Activated naive CD8-positive, alpha-beta T cell treated with anti-CD3 and anti-CD28 coated beads for 36 hours (primary cell): Measurements from ENCODE around the gene FCGR1A. TPM values are rescaled to one million over a fixed set of nuclear protein-coding genes. Genes with fewer than 3 reads are reported as not detected.
"Not testable (repeated sequence)": the region's sequence is repeated elsewhere in the genome, so short reads cannot be mapped to it uniquely, and the experiment has no call there.

ENCODE experiments used
- DNase-seq: peaks from one replicate; pipeline ENCODE4 v3.0.0; 2021
- H3K27ac Mint-ChIP-seq: one replicate; pipeline ENCODE4 v1.8.0; 2022; ENCODE audit warnings: mild to moderate bottlenecking, moderate library complexity, mixed read lengths
- H3K27me3 Mint-ChIP-seq: one replicate; pipeline ENCODE4 v1.8.0; 2022; ENCODE audit warnings: mild to moderate bottlenecking, mixed read lengths
- H3K36me3 Mint-ChIP-seq: one replicate; pipeline ENCODE4 v1.8.0; 2021; ENCODE audit warnings: mild to moderate bottlenecking, mixed read lengths
- H3K4me1 Mint-ChIP-seq: one replicate; pipeline ENCODE4 v1.8.0; 2021; ENCODE audit warnings: mixed read lengths
- H3K4me3 Mint-ChIP-seq: one replicate; pipeline ENCODE4 v1.8.0; 2022; ENCODE audit warnings: mild to moderate bottlenecking, moderate library complexity, mixed read lengths
- H3K9me3 Mint-ChIP-seq: one replicate; pipeline ENCODE4 v1.8.0; 2022; ENCODE audit warnings: mixed read lengths
- total RNA-seq, 2 experiments: library from RNA; stranded (reverse); gene quantifications; one replicate each; pipeline ENCODE4 v1.2.3, GENCODE V29; 2021

FCGR1A gene
- total RNA-seq, 2 experiments from 2014 or later: not detected

DNA sequence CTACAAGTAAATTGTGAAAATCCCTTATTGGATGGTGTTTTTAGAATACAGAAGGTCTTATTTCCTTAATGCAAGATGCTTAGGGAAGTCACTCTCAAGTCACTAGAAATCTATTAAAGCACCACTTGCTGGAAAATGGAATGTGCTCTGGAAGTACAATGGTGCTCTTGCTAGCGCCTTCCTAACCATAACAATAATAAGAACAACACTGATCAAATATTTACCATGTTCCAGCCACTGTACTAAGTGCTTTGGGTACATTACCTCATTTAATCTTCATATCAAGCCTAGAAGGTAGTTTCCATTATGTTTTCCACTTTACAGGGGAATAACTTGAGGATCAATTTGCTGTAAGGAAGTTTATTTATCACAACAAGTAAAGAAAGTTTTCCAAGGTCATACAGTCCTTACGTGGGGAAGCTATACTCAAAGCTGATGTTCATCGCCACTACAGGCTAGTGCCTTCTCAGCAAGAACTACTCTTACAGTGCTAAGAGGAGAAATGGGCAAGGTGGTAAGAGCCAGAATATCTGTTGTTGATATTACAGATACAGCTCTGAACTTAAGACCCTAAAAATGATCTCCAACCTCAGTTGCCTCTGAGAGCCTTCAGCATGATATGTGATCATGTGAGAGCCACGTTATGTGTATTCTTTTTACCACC, 22.1 kb downstream of the FCGR1A start:
- DNase-seq, H3K27me3 Mint-ChIP-seq, H3K9me3 Mint-ChIP-seq, H3K36me3 Mint-ChIP-seq, H3K27ac Mint-ChIP-seq, H3K4me3 Mint-ChIP-seq, H3K4me1 Mint-ChIP-seq: not testable (repeated sequence)

DNA sequence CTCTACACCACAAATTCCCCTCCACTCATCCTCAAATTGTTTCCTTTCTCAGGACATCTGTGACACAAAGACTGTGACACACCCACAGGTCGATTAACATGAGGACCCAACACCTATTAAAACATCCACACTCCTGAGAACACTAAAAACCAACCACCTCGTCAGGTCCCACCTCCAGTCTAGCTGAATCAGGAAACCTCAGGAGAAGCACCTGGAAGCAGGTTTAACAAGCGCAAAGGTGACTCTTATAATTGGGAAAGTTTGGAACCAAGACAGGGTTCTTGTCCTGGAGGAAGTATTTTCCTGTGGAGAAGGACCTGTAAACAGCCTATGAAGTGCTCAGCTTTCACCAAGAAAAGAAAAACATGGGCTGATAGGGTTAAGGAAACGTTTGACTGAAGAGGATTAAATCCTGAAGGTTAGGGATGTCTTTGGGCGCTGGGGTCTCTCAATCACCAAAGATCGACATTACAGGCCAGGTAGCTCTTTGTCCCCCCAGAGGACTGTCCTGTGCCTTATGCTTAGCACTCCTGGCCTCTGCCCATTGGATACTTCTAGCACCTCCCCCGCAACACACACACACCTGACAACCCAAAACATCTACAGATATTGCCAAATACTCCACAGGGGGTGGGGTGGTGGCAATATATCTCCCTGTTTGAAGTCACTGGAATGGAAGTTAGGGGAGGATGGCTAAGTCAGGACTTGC, 28.4 kb downstream of the FCGR1A start:
- Mint-ChIP-seq H3K4me3 (peak overlapping the region; percentile 55), H3K27ac (peak overlapping the region; percentile 45)
- H3K27me3 Mint-ChIP-seq, H3K36me3 Mint-ChIP-seq, H3K4me1 Mint-ChIP-seq, H3K9me3 Mint-ChIP-seq: not testable (repeated sequence)
- peak; percentile 26 for DNase-seq

DNA sequence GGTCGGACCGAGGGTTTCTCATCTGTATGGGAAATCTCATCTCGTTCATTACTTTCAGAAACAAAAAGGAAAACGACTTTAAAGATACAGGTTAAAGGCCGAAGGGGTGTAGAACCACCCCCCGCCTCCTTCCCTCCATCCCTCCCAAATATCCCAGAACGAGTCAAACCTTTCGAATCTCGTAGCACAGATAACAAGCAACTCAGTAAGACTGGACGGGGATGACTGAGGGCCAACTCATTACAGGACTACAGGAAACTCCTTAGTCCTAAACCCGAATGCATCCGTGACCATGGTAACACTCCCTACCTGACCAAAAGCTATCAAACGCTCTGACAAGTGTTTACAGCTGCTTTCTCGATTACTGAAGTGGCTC, 29.0 kb downstream of the FCGR1A start:
- not testable (repeated sequence) for H3K4me1 Mint-ChIP-seq, H3K36me3 Mint-ChIP-seq, H3K27me3 Mint-ChIP-seq, H3K9me3 Mint-ChIP-seq
- peak overlapping the region; percentile 97 for H3K27ac Mint-ChIP-seq
- DNase-seq: peak; percentile 40
- H3K4me3 Mint-ChIP-seq: peak overlapping the region; percentile 84

DNA sequence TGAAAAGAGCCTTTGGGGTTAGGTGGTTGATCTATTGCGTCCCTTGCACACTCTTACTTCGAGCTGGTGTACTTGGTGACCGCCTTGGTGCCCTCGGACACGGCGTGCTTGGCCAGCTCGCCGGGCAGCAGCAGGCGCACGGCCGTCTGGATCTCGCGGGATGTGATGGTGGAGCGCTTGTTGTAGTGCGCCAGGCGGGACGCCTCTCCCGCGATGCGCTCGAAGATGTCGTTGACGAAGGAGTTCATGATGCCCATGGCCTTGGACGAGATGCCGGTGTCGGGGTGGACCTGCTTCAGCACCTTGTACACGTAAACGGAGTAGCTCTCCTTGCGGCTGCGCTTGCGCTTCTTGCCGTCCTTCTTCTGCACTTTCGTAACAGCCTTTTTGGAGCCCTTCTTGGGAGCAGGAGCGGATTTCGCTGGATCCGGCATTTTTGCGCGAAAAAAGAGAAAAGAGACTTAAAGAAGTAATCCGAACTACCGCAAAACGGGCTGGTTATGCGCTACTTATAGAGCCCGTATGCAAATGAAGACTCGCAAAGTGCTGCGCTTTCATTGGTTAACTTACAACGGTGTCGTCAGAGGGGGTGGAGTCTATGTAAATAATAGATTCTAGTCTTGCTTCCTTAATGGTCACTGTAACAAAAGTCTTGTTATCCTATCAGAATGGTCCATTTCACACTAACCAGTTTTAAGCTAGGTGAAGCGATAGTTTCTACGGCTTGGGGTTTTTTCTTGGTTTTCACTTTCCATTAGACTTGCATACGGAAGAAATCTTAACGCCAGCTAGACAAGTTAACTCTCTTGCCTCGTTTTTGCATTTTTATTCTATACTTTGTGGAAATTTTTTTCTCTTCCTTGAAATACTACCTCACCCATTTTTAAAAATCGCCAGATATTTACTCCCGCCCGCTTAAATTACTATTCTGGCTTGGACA, 29.7 kb downstream of the FCGR1A start:
- H3K27me3 Mint-ChIP-seq, H3K9me3 Mint-ChIP-seq, H3K4me1 Mint-ChIP-seq, H3K36me3 Mint-ChIP-seq: not testable (repeated sequence)
- Mint-ChIP-seq H3K27ac (peak overlapping the region; percentile 97), H3K4me3 (peak overlapping the region; percentile 84)
- DNase-seq: peak; percentile 73

DNA sequence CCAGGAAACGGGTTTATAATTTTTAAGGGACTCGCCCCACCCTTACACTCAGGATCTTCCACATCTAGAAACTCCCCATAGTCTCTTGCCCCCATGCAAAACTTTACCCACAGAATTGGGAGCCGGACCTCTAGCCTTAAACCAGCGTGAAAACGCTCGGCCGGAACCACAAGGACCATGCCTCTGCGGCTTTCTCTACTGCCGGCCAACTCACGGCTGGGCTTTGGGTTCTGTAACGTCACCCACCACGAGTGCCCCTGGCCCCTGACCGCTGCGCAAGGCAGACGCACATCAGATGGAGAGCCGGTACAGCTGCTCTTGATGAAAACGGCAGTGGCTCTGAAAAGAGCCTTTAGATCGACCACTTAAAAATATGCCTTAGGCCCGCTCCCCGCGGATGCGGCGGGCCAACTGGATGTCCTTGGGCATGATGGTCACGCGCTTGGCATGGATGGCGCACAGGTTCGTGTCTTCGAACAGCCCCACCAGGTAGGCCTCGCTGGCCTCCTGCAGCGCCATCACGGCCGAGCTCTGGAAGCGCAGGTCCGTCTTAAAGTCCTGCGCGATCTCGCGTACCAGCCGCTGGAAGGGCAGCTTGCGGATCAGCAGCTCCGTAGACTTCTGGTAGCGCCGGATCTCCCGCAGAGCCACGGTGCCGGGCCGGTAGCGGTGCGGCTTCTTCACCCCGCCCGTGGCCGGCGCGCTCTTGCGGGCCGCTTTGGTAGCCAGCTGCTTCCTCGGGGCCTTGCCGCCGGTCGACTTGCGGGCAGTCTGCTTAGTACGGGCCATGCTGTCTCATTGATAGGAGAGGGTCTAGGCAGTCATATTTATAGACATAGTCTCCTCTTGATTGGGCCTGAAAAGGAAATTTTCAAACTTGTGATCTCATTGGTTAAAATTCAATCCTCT, 30.7 kb downstream of the FCGR1A start:
- H3K4me3 Mint-ChIP-seq: peak overlapping the region; percentile 84
- H3K36me3 Mint-ChIP-seq, H3K9me3 Mint-ChIP-seq, H3K27me3 Mint-ChIP-seq, H3K4me1 Mint-ChIP-seq: not testable (repeated sequence)
- H3K27ac Mint-ChIP-seq: peak overlapping the region; percentile 97
- DNase-seq: peak; percentile 71

DNA sequence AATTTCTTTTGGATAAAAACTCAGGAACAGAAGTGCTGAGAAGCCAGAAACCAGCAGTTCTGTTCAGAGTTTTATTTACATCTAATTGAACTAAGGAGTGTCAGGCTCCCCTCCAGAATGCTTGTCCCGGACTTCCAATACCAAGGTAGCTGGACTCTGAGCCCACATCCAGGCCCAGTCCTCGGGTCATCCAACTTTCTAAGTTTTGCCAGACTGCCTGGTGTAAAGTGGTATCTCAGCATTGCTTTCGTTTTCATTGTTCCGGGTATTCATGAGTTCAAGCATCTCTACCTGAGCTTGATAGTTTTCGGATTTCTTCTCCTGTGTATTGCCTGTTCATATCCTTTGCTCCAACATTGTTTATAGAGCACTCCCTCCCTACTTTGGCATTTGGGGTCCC, 37.9 kb downstream of the FCGR1A start:
- H3K4me3 Mint-ChIP-seq, H3K27ac Mint-ChIP-seq, H3K27me3 Mint-ChIP-seq, H3K4me1 Mint-ChIP-seq, H3K9me3 Mint-ChIP-seq, H3K36me3 Mint-ChIP-seq, DNase-seq: not testable (repeated sequence)

DNA sequence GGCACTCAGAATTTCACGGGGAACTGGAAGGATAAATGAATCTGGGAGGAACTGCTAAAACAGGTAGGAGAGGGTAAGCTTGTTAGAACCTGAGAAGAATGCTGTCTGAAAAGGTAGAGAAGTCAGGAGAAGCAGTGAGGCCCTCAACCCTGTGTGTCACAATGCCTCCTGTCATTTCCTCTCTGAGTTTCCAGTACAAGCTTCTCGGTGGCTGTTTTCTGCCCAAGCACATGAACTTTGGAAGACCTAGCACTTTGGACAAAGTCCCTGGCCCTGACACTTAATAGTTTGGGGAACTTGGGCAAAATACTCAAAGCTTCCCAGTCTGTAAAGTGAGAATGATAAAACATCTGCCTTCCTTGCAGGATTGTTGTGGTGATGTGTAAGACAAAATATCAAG, 44.1 kb downstream of the FCGR1A start:
- H3K27ac Mint-ChIP-seq, H3K4me3 Mint-ChIP-seq, H3K27me3 Mint-ChIP-seq, H3K36me3 Mint-ChIP-seq, H3K4me1 Mint-ChIP-seq, DNase-seq, H3K9me3 Mint-ChIP-seq: not testable (repeated sequence)

DNA sequence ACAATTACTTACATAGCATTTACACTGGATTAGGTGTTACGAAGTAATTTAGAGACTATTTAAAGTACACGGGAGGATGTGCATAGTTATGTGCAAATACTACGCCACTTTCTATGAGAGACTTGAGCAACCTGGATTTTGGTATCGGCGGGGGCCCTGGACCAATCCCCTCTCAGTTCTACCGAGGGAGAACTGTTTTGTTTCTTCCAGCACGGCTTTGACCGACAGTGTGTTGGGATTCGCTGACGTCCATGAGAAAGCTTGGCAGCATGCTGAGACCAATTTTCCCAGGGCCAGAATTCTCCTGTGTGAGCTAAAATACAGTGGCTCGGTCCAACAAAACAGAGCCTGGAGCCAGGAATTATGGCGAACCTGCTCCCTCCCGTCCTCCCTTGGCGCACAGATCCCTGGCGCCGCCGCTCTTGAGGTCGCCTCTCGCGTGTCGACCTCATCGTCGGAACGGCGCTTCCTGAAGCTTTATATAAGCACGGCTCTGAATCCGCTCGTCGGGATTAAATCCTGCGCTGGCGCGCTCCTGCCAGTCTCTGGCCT, 49.3 kb downstream of the FCGR1A start:
- not testable (repeated sequence) for H3K36me3 Mint-ChIP-seq, H3K4me1 Mint-ChIP-seq

DNA sequence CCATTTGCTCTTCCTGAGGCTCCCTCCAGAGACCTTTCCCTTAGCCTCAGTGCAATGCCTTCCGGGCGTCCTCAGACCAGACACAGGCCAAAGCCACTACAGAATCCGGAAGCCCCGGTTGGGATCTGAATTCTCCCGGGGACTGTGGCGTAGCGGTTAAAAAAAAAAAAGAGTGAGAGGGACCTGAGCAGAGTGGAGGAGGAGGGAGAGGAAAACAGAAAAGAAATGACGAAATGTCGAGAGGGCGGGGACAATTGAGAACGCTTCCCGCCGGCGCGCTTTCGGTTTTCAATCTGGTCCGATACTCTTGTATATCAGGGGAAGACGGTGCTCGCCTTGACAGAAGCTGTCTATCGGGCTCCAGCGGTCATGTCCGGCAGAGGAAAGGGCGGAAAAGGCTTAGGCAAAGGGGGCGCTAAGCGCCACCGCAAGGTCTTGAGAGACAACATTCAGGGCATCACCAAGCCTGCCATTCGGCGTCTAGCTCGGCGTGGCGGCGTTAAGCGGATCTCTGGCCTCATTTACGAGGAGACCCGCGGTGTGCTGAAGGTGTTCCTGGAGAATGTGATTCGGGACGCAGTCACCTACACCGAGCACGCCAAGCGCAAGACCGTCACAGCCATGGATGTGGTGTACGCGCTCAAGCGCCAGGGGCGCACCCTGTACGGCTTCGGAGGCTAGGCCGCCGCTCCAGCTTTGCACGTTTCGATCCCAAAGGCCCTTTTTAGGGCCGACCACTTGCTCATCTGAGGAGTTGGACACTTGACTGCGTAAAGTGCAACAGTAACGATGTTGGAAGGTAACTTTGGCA, 50.0 kb downstream of the FCGR1A start:
- not testable (repeated sequence) for H3K27me3 Mint-ChIP-seq, H3K27ac Mint-ChIP-seq, H3K4me3 Mint-ChIP-seq, H3K36me3 Mint-ChIP-seq, H3K4me1 Mint-ChIP-seq, DNase-seq, H3K9me3 Mint-ChIP-seq

More for the DNA sequence above, 49.3 kb downstream of the FCGR1A start:
- not testable (repeated sequence) for H3K27me3 Mint-ChIP-seq, H3K4me3 Mint-ChIP-seq, DNase-seq, H3K9me3 Mint-ChIP-seq, H3K27ac Mint-ChIP-seq

DNA sequence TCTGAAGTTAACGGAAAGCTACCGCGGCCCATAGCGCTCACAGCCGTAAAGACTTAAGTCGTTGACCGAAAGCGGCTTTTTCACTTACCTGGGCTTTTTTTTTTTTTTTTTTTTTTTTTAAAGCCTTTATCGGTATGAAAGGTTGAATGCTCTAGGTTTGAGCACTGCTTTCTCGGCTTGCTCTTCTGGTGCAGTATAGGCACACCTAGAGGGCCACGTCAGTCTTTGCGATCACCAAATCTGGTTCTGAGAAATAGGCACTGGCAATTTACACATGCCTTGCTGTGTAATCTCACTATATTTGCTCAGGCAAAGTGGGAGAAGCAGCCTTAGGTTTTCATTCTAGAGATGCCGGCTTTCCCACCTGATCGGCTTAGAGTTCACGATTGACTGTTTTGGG, 50.6 kb downstream of the FCGR1A start:
- H3K27ac Mint-ChIP-seq, H3K4me1 Mint-ChIP-seq, H3K36me3 Mint-ChIP-seq, H3K4me3 Mint-ChIP-seq, H3K27me3 Mint-ChIP-seq, DNase-seq, H3K9me3 Mint-ChIP-seq: not testable (repeated sequence)

DNA sequence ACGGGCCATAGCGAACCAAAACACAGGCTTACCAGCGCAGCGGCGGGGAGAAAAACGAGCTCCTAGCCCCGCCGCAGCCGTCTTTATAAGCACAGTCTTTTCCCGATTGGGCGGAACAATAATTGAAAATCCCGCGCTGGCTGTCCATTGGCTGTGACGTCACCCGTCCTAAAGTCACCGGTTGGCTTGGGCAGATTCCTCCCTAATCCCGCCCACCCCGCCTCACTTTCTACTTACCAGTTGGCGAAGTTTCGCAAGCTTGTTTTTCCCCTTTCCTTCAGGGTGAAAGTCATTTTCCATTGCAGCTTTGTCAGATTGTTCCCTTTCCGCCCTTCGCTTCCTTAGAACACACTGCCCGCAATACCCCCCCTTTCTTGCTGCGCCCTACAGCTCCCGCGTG, 58.7 kb downstream of the FCGR1A start:
- Mint-ChIP-seq H3K4me1 (peaks cover 20% of the 10 kb centered on the region), H3K36me3 (peaks cover 13% of the 10 kb centered on the region)
- H3K27ac Mint-ChIP-seq, DNase-seq, H3K4me3 Mint-ChIP-seq, H3K27me3 Mint-ChIP-seq, H3K9me3 Mint-ChIP-seq: not testable (repeated sequence)
